Heart left ventricle (tissue), 16 donors: ENCODE measurements around the gene MPRIP. TPM values are rescaled to one million over a fixed set of nuclear protein-coding genes. Genes with fewer than 3 reads are reported as not detected.

ENCODE experiments used
- ATAC-seq, 4 donors: fragments of 200-7000 bp; cut with Tn5 transposase; one replicate each; pipeline ENCODE4 v1.9.1; 2020 to 2022; ENCODE audit warnings: moderate library complexity in 4 of 4, mild to moderate bottlenecking in 3 of 4, moderate number of reproducible peaks in 1 of 4
- DNase-seq, 5 donors: peaks; one replicate each; pipeline ENCODE4 v3.0.0-alpha.2; 2020
- H3K27ac ChIP-seq, 12 donors: fragments of 200-600 bp; sonication (generic) in 4 of 12; one replicate each; pipeline versions ENCODE4 v1.5.0 to v1.8.0; 2016 to 2022; ENCODE audit warnings: mild to moderate bottlenecking in 2 of 12
- H3K27me3 ChIP-seq, 9 donors: fragments of 200-600 bp; sonication (generic) in 2 of 9; one replicate each; pipeline versions ENCODE4 v1.5.1 to v1.8.0; 2016 to 2022; ENCODE audit warnings: mild to moderate bottlenecking in 3 of 9
- H3K36me3 ChIP-seq, 9 donors: fragments of 200-600 bp; sonication (generic) in 2 of 9; one replicate each; pipeline versions ENCODE4 v1.5.0 to v1.8.0; 2018 to 2022; ENCODE audit warnings: mild to moderate bottlenecking in 2 of 9
- H3K4me1 ChIP-seq, 12 donors: fragments of 200-600 bp; sonication (generic) in 4 of 12; one replicate each; pipeline versions ENCODE4 v1.5.0 to v1.8.0; 2016 to 2022; ENCODE audit warnings: mild to moderate bottlenecking in 3 of 12
- H3K4me3 ChIP-seq, 12 donors: fragments of 200-600 bp; sonication (generic) in 4 of 12; one replicate each; pipeline versions ENCODE4 v1.5.0 to v1.8.0; 2017 to 2022; ENCODE audit warnings: mild to moderate bottlenecking in 9 of 12, moderate library complexity in 4 of 12
- H3K9me3 ChIP-seq, 12 donors: fragments of 200-600 bp; sonication (generic) in 4 of 12; one replicate each; pipeline versions ENCODE4 v1.5.0 to v1.8.0; 2016 to 2022; ENCODE audit warnings: mild to moderate bottlenecking in 1 of 12
- CTCF ChIP-seq, 12 donors: fragments of 200-600 bp; sonication (generic) in 4 of 12; IDR thresholded peaks; one replicate each; pipeline versions ENCODE4 v1.5.0 to v1.8.0; 2018 to 2022; ENCODE audit warnings: antibody characterized with exemption in 12 of 12, mild to moderate bottlenecking in 5 of 12
- POLR2A ChIP-seq, 2 donors: fragments of 450-650 bp; IDR thresholded peaks; one replicate each; pipeline ENCODE4 v1.6.1; 2017; ENCODE audit warnings: antibody characterized with exemption in 2 of 2, mild to moderate bottlenecking in 2 of 2, moderate library complexity in 2 of 2
- WGBS, 4 donors: extraction: QIAGEN DNeasy Blood & Tissue Kit in 2 of 4; methylation state at CpG; one replicate each; pipeline versions ENCODE4 v1.1.5 to v1.1.7; 2013 to 2018; 5-methylcytosine and 5-hydroxymethylcytosine counted together
- intact Hi-C, 10 donors: fragments of 100-400 bp; cut with DNase I; formaldehyde crosslinking; loops; one replicate each; pipeline versions ENCODE4 v1.11.1 to v1.14.2; 2022
- polyA plus RNA-seq, 2 donors: library from polyadenylated mRNA; stranded (reverse); fragments of 200-250 nt; gene quantifications; one replicate each; pipeline ENCODE4 v1.2.3, GENCODE V29; 2013
- total RNA-seq, 9 donors: library from RNA; depleted of rRNA in 2 of 9; stranded (reverse); fragments of >200 nt in 2 of 9; fragmentation: NEBNext Ultra II Directional in 3 of 9; extraction: Animal tissue kit (Norgen Biotek cat#: 25700) in 3 of 9; gene quantifications; one replicate each; pipeline versions ENCODE4 v1.1.0 to v1.2.4, GENCODE V29; 2016 to 2023
- donor health status: ischemic (EF 13 %, LVEDD 7.1; RV severe dilation, severe dysfunction).
- donor health status: healthy with polysubstance abuse.
- donor health status: DM: no; HTN: yes; CAD: no.
- donor health status: DM: no; HTN: no; CAD: no.
- donor health status: ischemic (EF 25% LVEDD 6.9; RV normal size, moderate dysfunction).
- donor health status: ischemic (EF 25% LVEDD 5.7; RV mildly dilated, moderate dysfunction).
- donor health status: healthy.
- donor health status: DM: yes; HTN: yes; CAD: no.
- donor health status: ischemic (EF 35%, LVEDD 5.7; RV mildly dilated, moderate dysfunction).
- donor health status: nonischemic (EF 11% LVEDD 7.7; RV severe dilation, severe dysfunction).
- donor health status: DM: yes; HTN: yes; CAD: no.
- donor health status: PGD.
- donor health status: ischemic (EF 29% LVEDD 5.4; RV normal size, mild dysfunction).
- donor health status: nonischemic (EF 23%, LVEDD 6.1; RV moderate dilation, normal function).

Gene MPRIP
- total and polyA plus RNA-seq, 11 donors = 131 to 686 (median 343) TPM

GRCh38 chr17:17041571-17042383, 480 bp upstream of the MPRIP start:
- intact Hi-C loops = loop anchor here in 5 of 10 donors (5.0 to 10.0 kb wide), 3 partner anchors 36 to 61 kb away; no protein-coding TSS in a partner anchor
- WGBS, 4 donors = 7 to 13% (median 9%) methylated on average over 25 to 44 of the region's 44 CpGs
- Histone ChIP-seq H3K9me3 (no peaks in the 10 kb centered on the region), H3K4me3 (peak overlapping the region in 11 of 12 donors; percentile 17 to 85 (median 57)), H3K27me3 (no peaks in the 10 kb centered on the region), H3K27ac (peak overlapping the region in 11 of 12 donors; percentile 62 to 88 (median 77)), H3K36me3 (no peaks in the 10 kb centered on the region), H3K4me1 (peaks cover 11 to 56% (median 44%) of the 10 kb centered on the region in 12 donors)
- TF ChIP-seq POLR2A (IDR thresholded peaks at IDR 0.05) (peak in 1 of 2 donors; percentile 46), CTCF (IDR thresholded peaks at IDR 0.05) (no peak)
- ATAC-seq = peak; percentile 94 to 97 (median 96)
- peak; percentile 99 to 100 (median 99) for DNase-seq

- H3K4me3 ChIP-seq = peak overlapping the region; percentile 55 to 93 (median 81)
- no peaks in the 10 kb centered on the region for H3K9me3 ChIP-seq
- peaks cover 11 to 62% (median 52%) of the 10 kb centered on the region in 12 donors for H3K4me1 ChIP-seq
- H3K36me3 ChIP-seq = no peaks in the 10 kb centered on the region
- TF ChIP-seq POLR2A (IDR thresholded peaks at IDR 0.05) (no peak), CTCF (IDR thresholded peaks at IDR 0.05) (no peak)
- DNase-seq = peak in 1 of 5 donors; percentile 27
- H3K27me3 ChIP-seq = no peaks in the 10 kb centered on the region
- H3K27ac ChIP-seq = peak overlapping the region; percentile 75 to 91 (median 86)
- 0 to 1% (median 0%) methylated on average over 31 to 37 of the region's 37 CpGs for WGBS, 4 donors
- intact Hi-C loops = loop anchor here in 5 of 10 donors (5.0 to 10.0 kb wide), 3 partner anchors 34 to 59 kb away; no protein-coding TSS in a partner anchor
- ATAC-seq = no peak
These were observed 699 bp downstream of the MPRIP start for GRCh38 chr17:17042851-17043460.

GRCh38 chr17:17043461-17044271, 1.4 kb downstream of the MPRIP start:
- H3K27ac ChIP-seq = peak overlapping the region; percentile 75 to 91 (median 86)

More at GRCh38 chr17:17043461-17044271, 1.4 kb downstream of the MPRIP start:
- no peaks in the 10 kb centered on the region for H3K36me3 ChIP-seq
- peak in 1 of 5 donors; percentile 39 for DNase-seq
- ATAC-seq = peak in 1 of 4 donors; percentile 3
- TF ChIP-seq CTCF (IDR thresholded peaks at IDR 0.05) = no peak
- TF ChIP-seq POLR2A (IDR thresholded peaks at IDR 0.05) = no peak
- no peaks in the 10 kb centered on the region for H3K27me3 ChIP-seq
- H3K9me3 ChIP-seq = no peaks in the 10 kb centered on the region
- 3 to 7% (median 7%) methylated on average over 19 of the region's 19 CpGs for WGBS, 4 donors
- H3K4me3 ChIP-seq = peak overlapping the region; percentile 55 to 93 (median 81)
- peaks cover 12 to 67% (median 60%) of the 10 kb centered on the region in 12 donors for H3K4me1 ChIP-seq
- intact Hi-C loops = loop anchor here in 5 of 10 donors (5.0 to 10.0 kb wide), 3 partner anchors 34 to 59 kb away; no protein-coding TSS in a partner anchor
